ENCODE measurements around the gene MRPL11. TPM values are rescaled to one million over a fixed set of nuclear protein-coding genes. Genes with fewer than 3 reads are reported as not detected.

MRPL11 gene
- polyA plus RNA-seq, 1 of the 3 experiments (the other 2 are of a cell fraction), result 45.6 TPM

GRCh38 chr11:66388780-66389386, 49.8 kb downstream of the MRPL11 start:
- Histone ChIP-seq H3K27ac (ENCODE audit: low read depth in 2 of 2, low read length in 1 of 2) (no peak overlapping the region), H3K4me3 (ENCODE audit: low read depth in 2 of 2, low read length in 1 of 2) (no peak overlapping the region), H4K20me1 (ENCODE audit: insufficient read depth) (no peaks in the 10 kb centered on the region), H3F3A (replicated peaks; ENCODE audit: insufficient read depth) (peaks cover 3% of the 10 kb centered on the region), H3K9ac (no peak overlapping the region), H3K79me2 (ENCODE audit: insufficient read depth) (no peaks in the 10 kb centered on the region), H3K4me1 (ENCODE audit: control insufficient read depth in 1 of 2, insufficient read depth in 2 of 2, low read depth in 1 of 2, low read length in 1 of 2) (no peaks in the 10 kb centered on the region; a peak in 1 of 4 replicates), H3K9me3 (no peaks in the 10 kb centered on the region), H3K36me3 (replicated peaks in 1 of 2; ENCODE audit: control insufficient read depth in 1 of 2, insufficient read depth in 2 of 2, low read length in 1 of 2) (no peaks in the 10 kb centered on the region), H2AFZ (ENCODE audit: low read depth) (no peak overlapping the region), H3K27me3 (ENCODE audit: insufficient read depth) (peaks cover 32% of the 10 kb centered on the region; the same call in 1 of the 2 replicates), H3K4me2 (no peak overlapping the region), H3K9me2 (no peaks in the 10 kb centered on the region)
- WGBS (ENCODE audit: low lambda C conversion rate), result 17% methylated on average over 7 of the region's 8 CpGs
- ChIA-PET CTCF (interaction anchor here (0.6 to 3.8 kb wide), 41 partner anchors 10 to 274 kb away, joined by 3 to 55 read pairs (median 5); partner anchors contain the start of genes B4GAT1, BRMS1, CD248 and MRPL11), POLR2A (interaction anchor here (0.6 kb wide), 1 partner anchor 13 kb away, joined by 3 read pairs; no protein-coding TSS in a partner anchor)
- TF ChIP-seq RAD21 (IDR thresholded peaks at IDR 0.05; ENCODE audit: low read length), result peak; percentile 65
- TF ChIP-seq, protein P1, sequence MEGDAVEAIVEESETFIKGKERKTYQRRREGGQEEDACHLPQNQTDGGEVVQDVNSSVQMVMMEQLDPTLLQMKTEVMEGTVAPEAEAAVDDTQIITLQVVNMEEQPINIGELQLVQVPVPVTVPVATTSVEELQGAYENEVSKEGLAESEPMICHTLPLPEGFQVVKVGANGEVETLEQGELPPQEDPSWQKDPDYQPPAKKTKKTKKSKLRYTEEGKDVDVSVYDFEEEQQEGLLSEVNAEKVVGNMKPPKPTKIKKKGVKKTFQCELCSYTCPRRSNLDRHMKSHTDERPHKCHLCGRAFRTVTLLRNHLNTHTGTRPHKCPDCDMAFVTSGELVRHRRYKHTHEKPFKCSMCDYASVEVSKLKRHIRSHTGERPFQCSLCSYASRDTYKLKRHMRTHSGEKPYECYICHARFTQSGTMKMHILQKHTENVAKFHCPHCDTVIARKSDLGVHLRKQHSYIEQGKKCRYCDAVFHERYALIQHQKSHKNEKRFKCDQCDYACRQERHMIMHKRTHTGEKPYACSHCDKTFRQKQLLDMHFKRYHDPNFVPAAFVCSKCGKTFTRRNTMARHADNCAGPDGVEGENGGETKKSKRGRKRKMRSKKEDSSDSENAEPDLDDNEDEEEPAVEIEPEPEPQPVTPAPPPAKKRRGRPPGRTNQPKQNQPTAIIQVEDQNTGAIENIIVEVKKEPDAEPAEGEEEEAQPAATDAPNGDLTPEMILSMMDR (IDR thresholded peaks at IDR 0.05), result peak; percentile 75
- TF ChIP-seq SMC3 (IDR thresholded peaks at IDR 0.05; ENCODE audit: low read depth, low read length), result peak; percentile 38
- no peak for TF ChIP-seq GABPA (IDR thresholded peaks at IDR 0.05; ENCODE audit: low read depth)
- no peak for TF ChIP-seq RXRA (IDR thresholded peaks at IDR 0.05; ENCODE audit: borderline replicate concordance, low read depth)
- TF ChIP-seq RCOR1 (IDR thresholded peaks at IDR 0.05; ENCODE audit: low read length), result no peak
- TF ChIP-seq PBX3 (IDR thresholded peaks at IDR 0.05), result no peak
- TF ChIP-seq MXI1 (IDR thresholded peaks at IDR 0.05; ENCODE audit: low read depth, low read length), result no peak
- DNase-seq, result peak; percentile 60

- Histone ChIP-seq H3K9ac (no peak overlapping the region), H3K36me3 (replicated peaks in 1 of 2; ENCODE audit: control insufficient read depth in 1 of 2, insufficient read depth in 2 of 2, low read length in 1 of 2) (no peaks in the 10 kb centered on the region), H2AFZ (ENCODE audit: low read depth) (peak overlapping the region; percentile 80), H3K9me3 (no peaks in the 10 kb centered on the region), H3K27ac (ENCODE audit: low read depth in 2 of 2, low read length in 1 of 2) (no peak overlapping the region), H3K27me3 (ENCODE audit: insufficient read depth) (peaks cover 13% of the 10 kb centered on the region; the same call in 1 of the 2 replicates), H3K4me3 (ENCODE audit: low read depth in 2 of 2, low read length in 1 of 2) (peak overlapping the region; percentile 23 to 60), H3K4me2 (peak overlapping the region; percentile 49), H3K4me1 (ENCODE audit: control insufficient read depth in 1 of 2, insufficient read depth in 2 of 2, low read depth in 1 of 2, low read length in 1 of 2) (no peaks in the 10 kb centered on the region; a peak in 1 of 4 replicates), H3F3A (replicated peaks; ENCODE audit: insufficient read depth) (no peaks in the 10 kb centered on the region), H3K79me2 (ENCODE audit: insufficient read depth) (no peaks in the 10 kb centered on the region), H3K9me2 (no peaks in the 10 kb centered on the region), H4K20me1 (ENCODE audit: insufficient read depth) (no peaks in the 10 kb centered on the region)
- DNase-seq, result peak; percentile 71
- POLR2A ChIA-PET, result interaction anchor here (0.5 to 1.0 kb wide), 2 partner anchors 74 to 425 kb away, joined by 3 read pairs; partner anchors contain the start of gene SART1
- WGBS (ENCODE audit: low lambda C conversion rate), result 11% methylated on average over 20 of the region's 20 CpGs
- CTCF ChIA-PET, result interaction anchor here (0.7 to 3.7 kb wide), 44 partner anchors 9 to 448 kb away, joined by 3 to 47 read pairs (median 6); partner anchors contain the start of genes B4GAT1, BRMS1, DPP3 and MRPL11
- TF ChIP-seq EZH2phosphoT487 (IDR thresholded peaks at IDR 0.05; ENCODE audit: borderline replicate concordance, low read depth) (no peak), YY1 (IDR thresholded peaks at IDR 0.05; ENCODE audit: low read depth) (no peak), RAD21 (IDR thresholded peaks at IDR 0.05; ENCODE audit: low read length) (peak; percentile 70), SMC3 (IDR thresholded peaks at IDR 0.05; ENCODE audit: low read depth, low read length) (peak; percentile 36; the same call in 1 of the 2 replicates), EP300 (IDR thresholded peaks at IDR 0.05; ENCODE audit: borderline replicate concordance in 1 of 2, low read depth in 1 of 2, low read length in 1 of 2) (no peak), RXRA (IDR thresholded peaks at IDR 0.05; ENCODE audit: borderline replicate concordance, low read depth) (no peak), RFX5 (IDR thresholded peaks at IDR 0.05; ENCODE audit: low read length) (0 out of 2 replicates have a peak, but pooled peaks have one; percentile 37), CHD2 (IDR thresholded peaks at IDR 0.05; ENCODE audit: low read length, partially characterized antibody) (no peak), PBX3 (IDR thresholded peaks at IDR 0.05) (no peak), MEF2A (IDR thresholded peaks at IDR 0.05; ENCODE audit: borderline replicate concordance, low read depth) (no peak), GATA2 (CRISPR knock-in tag; IDR thresholded peaks at IDR 0.05) (no peak), POLR2AphosphoS5 (IDR thresholded peaks at IDR 0.05; ENCODE audit: low read depth, low read length) (no peak), FOSL2 (IDR thresholded peaks at IDR 0.05; ENCODE audit: borderline replicate concordance, low read depth) (no peak)
- TF ChIP-seq, protein P1 (IDR thresholded peaks at IDR 0.05), result peak; percentile 96
These were observed 52.2 kb downstream of the MRPL11 start for GRCh38 chr11:66386171-66387069.

Measured in SK-N-SH (cell line).